Measurements from ENCODE around the gene ROBO1.

DNA sequence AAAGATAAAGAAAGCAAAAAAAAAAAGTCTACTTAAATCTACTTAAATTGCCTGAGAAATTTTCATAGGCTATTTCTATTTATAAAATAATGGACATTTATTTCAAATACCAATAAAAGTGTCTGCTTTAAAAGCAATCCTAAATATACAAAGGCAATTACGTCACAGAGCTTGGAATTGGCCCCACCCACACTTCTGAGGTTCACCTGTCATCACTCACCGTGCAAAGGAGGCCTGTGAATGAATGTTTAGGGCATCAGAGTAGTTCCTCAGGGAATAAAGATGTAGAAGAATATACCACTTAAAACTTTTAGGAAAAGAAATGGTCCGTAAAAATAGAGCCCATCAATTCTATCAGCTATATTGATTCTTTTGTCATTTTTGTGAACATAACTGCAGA is 621.8 kb downstream of the ROBO1 start:
- TF ChIP-seq, protein P1, sequence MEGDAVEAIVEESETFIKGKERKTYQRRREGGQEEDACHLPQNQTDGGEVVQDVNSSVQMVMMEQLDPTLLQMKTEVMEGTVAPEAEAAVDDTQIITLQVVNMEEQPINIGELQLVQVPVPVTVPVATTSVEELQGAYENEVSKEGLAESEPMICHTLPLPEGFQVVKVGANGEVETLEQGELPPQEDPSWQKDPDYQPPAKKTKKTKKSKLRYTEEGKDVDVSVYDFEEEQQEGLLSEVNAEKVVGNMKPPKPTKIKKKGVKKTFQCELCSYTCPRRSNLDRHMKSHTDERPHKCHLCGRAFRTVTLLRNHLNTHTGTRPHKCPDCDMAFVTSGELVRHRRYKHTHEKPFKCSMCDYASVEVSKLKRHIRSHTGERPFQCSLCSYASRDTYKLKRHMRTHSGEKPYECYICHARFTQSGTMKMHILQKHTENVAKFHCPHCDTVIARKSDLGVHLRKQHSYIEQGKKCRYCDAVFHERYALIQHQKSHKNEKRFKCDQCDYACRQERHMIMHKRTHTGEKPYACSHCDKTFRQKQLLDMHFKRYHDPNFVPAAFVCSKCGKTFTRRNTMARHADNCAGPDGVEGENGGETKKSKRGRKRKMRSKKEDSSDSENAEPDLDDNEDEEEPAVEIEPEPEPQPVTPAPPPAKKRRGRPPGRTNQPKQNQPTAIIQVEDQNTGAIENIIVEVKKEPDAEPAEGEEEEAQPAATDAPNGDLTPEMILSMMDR (IDR thresholded peaks at IDR 0.05) = no peak
- no peak for TF ChIP-seq EZH2 (IDR thresholded peaks at IDR 0.05; ENCODE audit: borderline replicate concordance, insufficient read depth, low read depth, low read length, poor library complexity, severe bottlenecking)

Data from B cell (primary cell).